ENCODE data around the gene U2AF1L4.

DNA sequence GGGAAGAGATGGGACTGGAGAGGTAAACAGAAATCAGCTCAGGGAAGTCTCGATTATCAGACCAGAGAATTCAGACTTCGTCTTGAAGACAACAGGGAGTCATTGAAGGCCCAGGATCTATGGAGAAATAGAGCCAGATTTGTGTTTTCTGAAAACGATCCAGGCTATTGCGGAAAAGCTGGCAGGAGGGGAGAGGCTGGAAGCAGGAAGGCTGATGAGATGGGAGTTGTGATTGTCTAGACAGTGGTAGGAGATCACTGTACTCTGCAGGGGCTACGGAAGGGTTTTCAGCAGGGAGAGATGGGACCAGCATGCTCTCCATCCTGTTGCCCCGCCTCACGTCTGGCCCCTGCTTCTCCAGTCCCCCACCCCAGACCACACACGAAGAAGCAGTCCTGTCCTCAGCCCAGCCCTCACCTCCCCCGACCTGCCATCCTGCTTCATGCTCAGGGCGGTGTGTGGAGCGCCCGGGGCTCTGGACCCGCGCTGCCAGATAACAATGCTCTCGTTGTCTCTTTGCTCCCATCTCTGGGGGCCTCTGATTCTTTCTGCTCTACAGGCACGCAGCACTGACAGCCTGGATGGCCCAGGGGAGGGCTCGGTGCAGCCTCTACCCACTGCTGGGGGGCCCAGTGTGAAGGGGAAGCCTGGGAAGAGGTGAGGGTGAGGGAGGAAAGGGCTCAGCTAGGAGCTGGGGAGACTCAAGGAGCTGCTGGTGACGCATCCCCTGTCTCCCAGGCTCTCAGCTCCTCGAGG lies 32.0 kb upstream of the U2AF1L4 start:
- no peak for TF ChIP-seq POLR2A (IDR thresholded peaks at IDR 0.05)
- TF ChIP-seq, protein P1, sequence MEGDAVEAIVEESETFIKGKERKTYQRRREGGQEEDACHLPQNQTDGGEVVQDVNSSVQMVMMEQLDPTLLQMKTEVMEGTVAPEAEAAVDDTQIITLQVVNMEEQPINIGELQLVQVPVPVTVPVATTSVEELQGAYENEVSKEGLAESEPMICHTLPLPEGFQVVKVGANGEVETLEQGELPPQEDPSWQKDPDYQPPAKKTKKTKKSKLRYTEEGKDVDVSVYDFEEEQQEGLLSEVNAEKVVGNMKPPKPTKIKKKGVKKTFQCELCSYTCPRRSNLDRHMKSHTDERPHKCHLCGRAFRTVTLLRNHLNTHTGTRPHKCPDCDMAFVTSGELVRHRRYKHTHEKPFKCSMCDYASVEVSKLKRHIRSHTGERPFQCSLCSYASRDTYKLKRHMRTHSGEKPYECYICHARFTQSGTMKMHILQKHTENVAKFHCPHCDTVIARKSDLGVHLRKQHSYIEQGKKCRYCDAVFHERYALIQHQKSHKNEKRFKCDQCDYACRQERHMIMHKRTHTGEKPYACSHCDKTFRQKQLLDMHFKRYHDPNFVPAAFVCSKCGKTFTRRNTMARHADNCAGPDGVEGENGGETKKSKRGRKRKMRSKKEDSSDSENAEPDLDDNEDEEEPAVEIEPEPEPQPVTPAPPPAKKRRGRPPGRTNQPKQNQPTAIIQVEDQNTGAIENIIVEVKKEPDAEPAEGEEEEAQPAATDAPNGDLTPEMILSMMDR (IDR thresholded peaks at IDR 0.05): no peak

Data from body of pancreas (tissue), 4 donors.